GM18870 (cell line): ENCODE results near the gene TAGLN.
"Not testable (repeated sequence)": the region's sequence is repeated elsewhere in the genome, so short reads cannot be mapped to it uniquely, and the experiment has no call there.

Experiments used
- ATAC-seq: cut with Tn5 transposase; IDR thresholded peaks from one replicate; pipeline ENCODE4 v1.9.1; 2021; ENCODE audit warnings: moderate library complexity; ENCODE audit not compliant: unreplicated experiment

TAGLN gene

GRCh38 chr11:117195258-117195657 lies 3.9 kb upstream of the TAGLN start:
- no peak for ATAC-seq

- no peak for ATAC-seq
These were observed 3.4 kb upstream of the TAGLN start for GRCh38 chr11:117195761-117196160.

- ATAC-seq: no peak
These were observed 2.2 kb upstream of the TAGLN start for GRCh38 chr11:117197006-117197405.

GRCh38 chr11:117197516-117198456 lies 1.4 kb upstream of the TAGLN start:
- ATAC-seq: no peak

- no peak for ATAC-seq
These were observed 557 bp upstream of the TAGLN start for GRCh38 chr11:117198613-117199012.

GRCh38 chr11:117199916-117200812 lies 994 bp downstream of the TAGLN start:
- ATAC-seq: no peak

GRCh38 chr11:117200813-117201657 lies 1.9 kb downstream of the TAGLN start:
- no peak for ATAC-seq

GRCh38 chr11:117201658-117202305 lies 2.6 kb downstream of the TAGLN start:
- ATAC-seq: no peak

- no peak for ATAC-seq
These were observed 3.4 kb downstream of the TAGLN start for GRCh38 chr11:117202386-117203068.

GRCh38 chr11:117203069-117203407 lies 3.9 kb downstream of the TAGLN start:
- ATAC-seq: no peak

- ATAC-seq: no peak
These were observed 5.3 kb downstream of the TAGLN start for GRCh38 chr11:117204283-117205080.

GRCh38 chr11:117205211-117205818 lies 6.1 kb downstream of the TAGLN start:
- ATAC-seq: no peak

GRCh38 chr11:117206111-117206510 lies 6.9 kb downstream of the TAGLN start:
- not testable (repeated sequence) for ATAC-seq

GRCh38 chr11:117206859-117207258 lies 7.7 kb downstream of the TAGLN start:
- not testable (repeated sequence) for ATAC-seq

- not testable (repeated sequence) for ATAC-seq
These were observed 8.3 kb downstream of the TAGLN start for GRCh38 chr11:117207481-117207880.

- not testable (repeated sequence) for ATAC-seq
These were observed 9.5 kb downstream of the TAGLN start for GRCh38 chr11:117208710-117209109.

GRCh38 chr11:117209351-117210125 lies 10.4 kb downstream of the TAGLN start:
- ATAC-seq: not testable (repeated sequence)

GRCh38 chr11:117210620-117211019 lies 11.4 kb downstream of the TAGLN start:
- ATAC-seq: no peak
